NCI-H82 treated with DMSO at 0.1 percent for 48 hours (cell line): Measurements from ENCODE around the gene PSMA7.

ENCODE experiments used
- DNase-seq: peaks from one replicate; lab custom pipeline; 2025; ENCODE audit not compliant: unreplicated experiment; lab: John Stamatoyannopoulos, UW

PSMA7 gene

DNA sequence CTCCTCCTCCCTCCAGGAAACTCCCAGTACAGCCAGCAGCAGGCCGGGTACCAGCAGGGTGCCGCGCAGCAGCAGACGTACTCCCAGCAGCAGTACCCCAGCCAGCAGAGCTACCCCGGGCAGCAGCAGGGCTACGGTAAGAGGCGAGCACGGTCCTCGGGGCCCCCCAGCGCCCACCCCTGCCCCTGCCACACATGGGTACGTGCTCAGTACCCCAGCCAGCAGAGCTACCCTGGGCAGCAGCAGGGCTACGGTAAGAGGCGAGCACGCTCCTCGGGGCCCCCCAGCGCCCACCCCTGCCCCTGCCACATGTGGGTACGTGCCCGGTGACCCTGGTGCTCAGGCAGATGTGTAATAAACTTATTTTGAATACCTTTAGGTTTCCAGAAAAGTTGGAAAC, 29.5 kb upstream of the PSMA7 start:
- DNase-seq = no peak

DNA sequence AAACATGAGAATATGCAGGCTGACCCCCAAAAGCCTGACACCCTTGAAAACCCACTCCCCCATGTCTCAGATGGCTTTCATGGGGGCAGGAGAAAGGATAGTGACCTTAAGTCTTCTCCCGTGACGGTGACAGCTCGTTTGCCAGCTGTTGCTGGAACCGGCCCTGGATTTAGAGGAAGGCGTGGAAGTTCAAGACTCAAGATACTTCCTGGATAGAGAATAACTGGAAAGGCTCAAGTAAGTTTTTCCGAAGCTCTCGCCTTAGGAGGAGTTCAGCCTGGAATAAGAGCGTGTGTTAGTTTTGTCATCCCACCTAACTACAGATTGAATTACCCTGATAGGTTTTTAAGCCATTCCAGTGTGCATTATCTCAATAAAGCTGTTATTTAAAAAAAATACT, 28.1 kb upstream of the PSMA7 start:
- no peak for DNase-seq

DNA sequence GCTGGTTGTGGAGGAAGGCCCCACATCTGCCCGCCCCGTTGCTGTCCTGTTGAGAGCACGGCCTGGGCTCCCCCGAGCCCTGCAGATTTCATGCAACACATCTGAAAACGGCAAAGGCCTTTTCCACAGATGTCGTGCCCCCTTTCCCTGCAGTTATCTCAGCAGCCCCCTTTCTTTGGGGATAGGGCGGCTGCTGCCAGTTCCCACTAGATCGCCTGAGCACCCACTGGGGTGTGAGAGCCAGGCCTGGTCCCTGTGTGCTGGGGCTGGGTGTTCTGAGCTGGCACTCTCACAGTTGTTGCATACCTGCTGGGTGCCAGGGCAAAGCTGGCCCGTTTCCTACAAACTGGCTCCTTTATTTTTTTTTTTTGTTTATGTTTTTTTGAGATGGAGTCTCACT, 27.3 kb upstream of the PSMA7 start:
- DNase-seq = no peak

DNA sequence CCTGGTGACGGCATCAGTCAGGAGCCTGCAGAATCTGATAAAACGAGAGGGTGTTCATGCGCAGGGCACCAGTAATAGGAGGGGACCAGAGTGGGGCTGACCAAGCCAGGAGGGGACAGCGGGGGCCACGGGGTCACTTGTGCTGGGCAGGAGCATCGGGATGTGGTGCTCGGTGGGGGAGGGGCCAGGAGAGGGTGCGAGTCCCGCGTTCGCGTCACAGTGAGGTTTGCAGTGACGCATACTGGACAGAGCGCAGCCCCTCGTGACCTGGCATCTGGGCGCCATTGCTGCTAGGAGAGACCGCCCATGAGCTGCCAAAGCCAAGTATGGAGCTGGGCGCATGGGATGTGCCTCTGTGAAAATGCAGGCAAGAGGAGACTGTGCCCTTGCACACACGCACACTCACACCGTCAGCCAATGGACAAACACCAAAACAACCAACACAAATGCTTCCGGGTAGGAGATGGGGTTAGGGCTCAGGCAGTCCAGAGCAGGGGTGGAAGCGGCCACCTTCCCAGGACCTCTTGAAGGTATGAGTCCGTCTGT, 25.8 kb upstream of the PSMA7 start:
- DNase-seq = no peak

DNA sequence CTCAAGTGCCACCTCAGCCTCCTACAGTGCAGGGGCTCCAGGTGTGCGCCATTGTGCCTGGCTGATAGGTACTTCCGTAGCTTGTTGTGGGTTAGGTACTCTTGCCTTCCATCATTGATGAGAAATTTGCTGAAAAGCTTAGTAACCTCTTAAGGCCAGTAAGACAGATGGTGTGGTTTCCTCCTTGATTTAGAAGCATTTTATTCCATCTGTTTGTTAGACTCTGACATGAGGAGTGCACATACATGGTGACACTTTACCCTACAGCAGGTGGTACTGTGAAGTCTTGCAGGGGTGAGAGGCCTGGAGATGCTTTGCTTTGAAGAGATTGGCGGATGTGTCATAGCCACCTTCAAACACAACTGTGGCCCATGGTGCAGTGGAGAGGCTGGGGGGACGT, 24.9 kb upstream of the PSMA7 start:
- DNase-seq = no peak

DNA sequence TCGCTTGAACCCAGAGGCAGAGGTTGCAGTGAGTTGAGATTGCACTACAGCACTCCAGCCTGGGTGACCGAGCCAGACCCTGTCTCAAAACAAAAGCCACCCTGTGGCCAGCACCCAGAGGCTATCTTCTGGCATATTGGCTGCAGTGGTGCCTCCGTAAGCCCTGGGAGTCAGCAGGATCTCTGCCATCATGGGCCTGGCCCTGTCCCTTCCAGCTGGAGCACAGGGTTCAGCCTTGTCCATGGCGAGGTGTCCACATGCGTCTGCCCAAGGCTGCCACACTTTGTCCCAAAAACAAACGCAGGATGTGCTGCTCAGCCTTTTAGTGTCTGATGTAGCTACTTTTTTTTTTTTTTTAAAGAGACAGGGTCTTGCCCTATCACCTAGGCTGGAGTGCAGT, 24.3 kb upstream of the PSMA7 start:
- no peak for DNase-seq

DNA sequence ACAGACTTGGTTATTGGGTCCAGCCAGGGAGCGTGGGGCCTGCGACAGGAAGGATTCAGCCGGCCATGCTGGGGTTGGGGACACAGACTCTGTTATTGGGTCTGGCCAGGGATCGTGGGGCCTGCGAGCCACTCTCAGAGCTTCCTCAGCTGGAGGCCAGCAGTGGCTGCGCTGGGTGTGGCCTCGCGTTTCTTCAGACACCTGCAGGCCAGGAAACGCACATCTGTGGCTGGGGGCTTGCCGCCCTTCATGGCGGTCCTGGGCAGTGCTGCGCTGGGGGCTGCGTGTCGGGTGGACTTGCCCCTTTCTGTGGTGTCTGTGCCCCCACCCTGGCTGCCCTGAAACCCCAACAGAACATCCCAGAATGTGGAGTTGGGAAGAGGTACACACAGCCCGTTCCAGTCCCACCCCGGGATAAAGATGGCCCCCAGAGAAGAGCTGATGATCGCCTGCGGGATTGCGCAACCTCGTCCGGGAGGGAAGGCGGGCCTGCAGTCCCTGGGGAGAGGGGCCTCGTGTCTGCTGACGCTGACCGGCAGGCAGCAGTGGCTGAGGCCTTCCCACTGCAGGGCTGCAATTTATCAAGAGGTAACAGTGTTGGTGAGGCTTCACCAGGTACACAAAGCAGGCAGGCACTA, 22.7 kb upstream of the PSMA7 start:
- DNase-seq = no peak

DNA sequence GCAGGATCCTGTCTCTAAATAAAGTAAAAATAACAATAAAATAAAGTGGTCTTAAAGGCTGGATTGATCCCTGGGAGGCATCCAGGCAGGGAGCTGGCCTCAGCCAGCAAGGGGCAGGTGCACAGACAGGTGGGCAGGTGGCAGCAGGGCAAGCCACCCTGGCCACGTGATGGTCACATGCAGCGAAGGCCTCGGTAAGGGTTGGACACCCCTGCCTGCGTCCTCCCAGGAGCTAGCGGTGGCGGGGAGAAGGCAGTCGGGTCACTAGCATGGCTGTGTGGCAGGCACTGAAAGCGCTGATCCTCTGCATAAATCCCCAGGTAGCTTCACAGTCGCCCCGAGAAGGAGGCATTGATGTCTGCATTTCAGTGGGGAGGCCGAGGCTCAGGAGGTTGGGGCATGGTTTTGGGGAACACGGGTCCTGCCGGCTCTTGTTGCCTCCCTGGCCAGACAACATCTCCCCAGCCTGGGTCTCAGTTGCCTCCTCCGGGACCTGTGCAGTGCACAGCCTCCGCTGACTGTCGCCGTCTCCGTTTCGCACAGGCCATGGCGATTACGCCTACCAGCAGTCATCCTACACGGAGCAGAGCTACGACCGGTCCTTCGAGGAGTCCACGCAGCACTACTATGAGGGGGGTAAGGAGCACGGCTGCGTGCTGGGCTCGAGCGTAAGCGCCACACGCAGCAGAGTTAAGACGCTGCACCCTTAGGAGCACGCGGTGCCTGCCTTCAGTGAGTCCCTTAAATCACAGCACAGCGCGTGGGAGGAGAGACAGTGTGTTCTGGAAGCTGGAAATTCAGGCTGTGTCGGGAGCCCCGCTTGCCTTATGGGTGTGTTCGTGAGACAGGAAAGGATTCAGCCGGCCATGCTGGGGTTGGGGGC, 21.9 kb upstream of the PSMA7 start:
- no peak for DNase-seq

DNA sequence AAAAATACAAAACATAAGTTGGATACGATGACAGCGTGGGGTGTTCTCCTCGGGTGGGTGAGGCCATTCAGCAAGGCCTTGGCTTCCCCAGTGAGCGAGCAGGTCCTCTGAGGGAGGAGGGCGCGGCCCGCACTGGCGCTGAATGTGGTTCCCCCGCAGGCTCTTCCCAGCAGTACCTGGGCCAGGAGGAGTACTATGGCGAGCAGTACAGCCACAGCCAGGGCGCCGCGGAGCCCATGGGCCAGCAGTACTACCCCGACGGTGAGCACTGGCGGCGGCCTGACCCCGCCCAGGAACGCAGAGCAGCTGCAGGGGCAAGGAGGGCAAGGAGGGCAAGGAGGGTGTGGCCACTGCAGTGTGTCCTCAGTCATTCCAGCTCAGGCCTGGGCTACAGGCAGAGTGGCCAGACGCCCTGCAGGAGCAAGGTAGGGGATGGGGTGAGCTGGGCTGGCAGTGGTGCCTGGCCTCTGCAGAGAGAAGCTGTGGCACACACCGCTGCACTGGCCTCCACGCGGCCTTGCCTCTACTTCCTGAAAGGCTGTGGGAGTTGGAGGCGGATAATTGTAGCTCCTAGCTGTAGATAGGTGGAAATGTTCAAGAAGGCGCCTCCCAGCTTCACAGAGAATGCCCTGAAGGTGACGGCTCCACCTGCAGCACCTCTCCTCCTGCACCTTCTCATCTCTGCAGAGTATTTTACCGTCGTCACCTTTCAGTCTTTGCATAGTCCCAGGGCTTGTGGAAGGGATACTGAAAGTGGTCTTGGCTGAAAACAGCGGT, 21.0 kb upstream of the PSMA7 start:
- DNase-seq = no peak

DNA sequence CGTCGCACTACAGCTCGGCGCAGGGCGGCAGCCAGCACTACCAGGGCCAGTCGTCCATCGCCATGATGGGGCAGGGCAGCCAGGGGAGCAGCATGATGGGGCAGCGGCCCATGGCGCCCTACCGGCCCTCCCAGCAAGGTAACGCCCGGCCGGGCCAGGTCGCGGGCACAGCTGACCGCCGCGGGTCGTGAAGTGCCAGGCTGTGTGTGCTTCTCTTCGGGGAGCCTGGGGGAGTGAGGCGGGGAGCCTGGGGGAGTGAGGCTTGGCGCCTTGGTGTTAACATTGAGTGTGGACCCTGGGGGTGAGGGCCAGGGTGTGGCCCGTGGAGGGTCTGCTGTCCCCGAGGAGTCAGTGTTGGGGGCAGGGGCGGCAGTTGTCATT, 20.3 kb upstream of the PSMA7 start:
- DNase-seq = no peak

DNA sequence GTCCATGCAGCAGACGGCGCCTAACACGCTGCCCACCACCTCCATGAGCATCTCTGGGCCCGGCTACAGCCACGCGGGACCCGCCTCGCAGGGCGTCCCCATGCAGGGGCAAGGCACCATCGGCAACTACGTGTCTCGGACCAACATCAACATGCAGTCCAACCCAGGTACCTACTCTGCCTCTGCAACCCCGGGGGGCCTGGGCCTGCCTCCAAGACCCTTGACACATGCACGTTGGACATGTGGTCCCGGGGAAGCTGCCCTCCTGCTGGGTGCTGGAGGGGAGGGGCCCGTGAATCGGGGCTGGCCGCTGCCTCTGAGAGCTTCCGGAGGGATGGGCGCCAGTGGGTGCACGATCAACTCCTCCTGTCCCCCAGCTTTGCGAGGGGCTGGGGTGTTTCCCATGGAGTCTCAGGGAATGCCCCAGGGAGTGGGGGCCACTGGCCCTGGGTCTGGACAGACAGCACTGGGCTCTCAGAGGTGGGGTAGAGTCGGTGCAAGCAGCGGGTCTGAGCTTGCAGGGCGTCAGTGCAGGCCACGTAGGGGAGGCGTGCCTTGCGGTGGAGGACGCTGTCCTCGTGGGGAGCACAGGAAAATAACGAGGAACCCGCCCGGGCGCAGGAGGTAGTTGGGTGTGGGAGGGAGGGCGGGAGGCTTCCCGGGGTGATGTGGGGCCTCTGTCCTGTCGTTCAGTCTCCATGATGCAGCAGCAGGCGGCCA, 19.7 kb upstream of the PSMA7 start:
- no peak for DNase-seq

DNA sequence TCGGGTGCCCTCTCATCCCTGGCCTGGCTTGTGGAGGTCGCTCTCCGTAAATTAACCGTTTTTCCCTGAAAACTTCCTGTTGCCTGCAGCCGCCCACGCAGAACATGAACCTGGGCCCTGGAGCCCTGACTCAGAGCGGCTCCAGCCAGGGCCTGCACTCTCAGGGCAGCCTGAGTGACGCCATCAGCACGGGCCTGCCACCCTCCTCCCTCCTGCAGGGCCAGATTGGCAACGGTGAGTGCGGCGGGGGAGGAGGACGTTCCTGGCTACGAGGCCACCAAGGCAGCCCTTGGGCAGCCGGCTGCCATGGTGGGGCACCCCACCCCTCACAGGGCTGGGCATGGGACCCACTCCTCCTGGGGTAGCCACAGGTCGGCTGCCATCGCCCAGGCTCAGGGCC, 18.2 kb upstream of the PSMA7 start:
- DNase-seq = no peak

DNA sequence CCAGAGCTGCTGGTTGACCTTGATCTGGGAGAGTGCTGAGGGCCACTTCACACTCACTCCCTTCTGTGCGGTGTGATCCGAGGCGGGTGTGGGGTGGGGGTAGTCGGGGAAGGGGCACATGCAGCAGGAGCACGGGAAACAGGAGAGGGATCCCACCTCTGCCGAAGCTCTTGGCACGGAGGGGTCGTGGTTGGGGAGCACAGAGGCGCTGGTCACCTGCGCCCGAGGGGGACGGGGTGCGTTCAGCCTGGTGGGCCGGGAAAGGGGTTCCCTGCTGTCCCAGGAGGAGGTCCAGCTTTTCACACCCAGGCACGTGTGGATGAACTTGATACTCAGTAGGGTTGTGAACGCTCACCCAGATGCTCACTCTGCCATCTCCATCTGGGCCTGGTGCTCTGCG, 17.7 kb upstream of the PSMA7 start:
- no peak for DNase-seq

DNA sequence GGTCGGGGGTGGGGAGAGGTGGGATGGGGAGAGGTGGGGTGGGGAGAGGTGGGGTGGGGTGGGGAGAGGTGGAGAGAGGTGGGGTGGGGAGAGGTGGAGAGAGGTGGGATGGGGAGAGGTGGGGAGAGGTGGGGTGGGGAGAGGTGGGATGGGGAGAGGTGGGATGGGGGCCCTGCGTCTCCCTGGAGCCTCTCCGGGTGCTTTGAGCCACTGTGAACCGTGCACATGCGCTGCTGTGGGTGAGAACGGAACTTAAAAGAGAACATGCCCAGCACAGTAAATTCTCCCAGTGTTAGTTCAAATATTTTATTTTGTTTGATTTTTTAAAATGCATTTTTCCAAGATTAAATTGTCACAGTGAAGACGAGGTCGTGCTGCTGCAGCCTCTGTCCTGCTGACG, 17.1 kb upstream of the PSMA7 start:
- no peak for DNase-seq

DNA sequence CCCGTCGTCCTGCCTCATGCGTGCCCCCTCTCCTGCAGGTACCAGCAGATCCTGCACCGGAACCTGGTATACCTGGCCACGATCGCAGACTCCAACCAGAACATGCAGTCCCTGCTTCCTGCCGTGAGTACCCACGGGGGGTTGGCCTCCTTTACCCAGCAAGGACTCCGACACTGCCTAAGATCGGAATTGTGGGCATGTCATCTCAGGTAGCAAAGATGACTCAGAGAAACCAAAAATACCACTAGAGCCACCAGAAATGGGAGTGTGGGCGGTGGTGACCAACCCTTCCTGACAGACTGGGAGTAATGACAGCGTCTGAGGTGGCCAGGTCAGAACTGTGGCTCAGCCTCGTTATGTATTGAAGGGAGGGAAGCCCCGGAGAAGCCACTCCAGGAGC, 16.6 kb upstream of the PSMA7 start:
- DNase-seq = no peak

DNA sequence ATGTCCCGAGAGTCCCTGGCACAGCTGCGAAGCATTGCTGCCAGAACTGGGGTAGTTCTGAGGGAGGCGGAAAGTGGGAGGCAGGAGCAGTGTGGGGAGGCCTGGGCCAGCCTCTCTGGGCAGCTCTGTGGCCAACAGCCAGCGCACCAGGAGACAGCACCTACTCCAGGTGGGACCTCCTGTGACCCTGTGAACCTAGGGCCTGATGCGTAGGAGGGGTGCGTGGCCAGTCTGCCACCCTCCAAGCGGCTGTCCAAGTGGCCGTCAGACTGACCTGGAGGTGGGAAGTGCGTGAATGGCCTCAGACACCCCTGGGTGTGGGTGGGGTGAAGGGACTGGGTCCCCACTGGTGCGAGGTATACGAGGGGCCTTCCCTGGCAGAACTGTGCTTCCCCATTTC, 15.9 kb upstream of the PSMA7 start:
- no peak for DNase-seq

DNA sequence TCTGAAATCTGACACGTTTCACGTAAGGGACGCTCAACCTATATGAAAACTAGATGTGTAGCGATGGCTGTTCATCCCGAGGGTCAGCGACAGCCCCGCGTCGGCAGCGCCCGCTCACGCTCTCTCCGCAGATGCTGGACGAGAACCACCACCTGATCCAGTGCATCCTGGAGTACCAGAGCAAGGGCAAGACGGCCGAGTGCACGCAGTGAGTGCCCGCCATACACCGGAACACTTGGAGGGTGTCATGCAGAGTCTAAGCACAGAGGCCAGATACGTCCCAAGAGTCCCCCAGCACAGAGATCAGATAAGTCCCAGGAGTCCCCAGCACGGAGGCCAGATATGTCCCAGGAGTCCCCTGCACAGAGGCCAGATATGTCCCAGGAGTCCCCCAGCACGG, 15.3 kb upstream of the PSMA7 start:
- DNase-seq = no peak

DNA sequence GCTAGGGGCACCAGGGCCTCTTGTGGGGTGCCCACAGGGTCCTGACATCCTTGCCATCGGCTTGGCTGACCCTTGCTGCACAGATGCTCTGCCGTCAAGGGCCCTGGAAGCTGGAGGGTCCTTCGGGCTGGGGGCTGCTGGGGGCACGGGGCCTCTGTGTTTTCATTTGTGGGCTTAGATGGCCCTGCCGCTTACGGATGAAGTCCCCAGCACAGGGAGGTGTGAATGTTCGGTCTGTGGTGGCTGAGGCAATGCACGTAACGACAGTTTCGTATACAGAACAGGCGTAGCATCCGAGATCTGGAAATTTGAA, 14.8 kb upstream of the PSMA7 start:
- no peak for DNase-seq

DNA sequence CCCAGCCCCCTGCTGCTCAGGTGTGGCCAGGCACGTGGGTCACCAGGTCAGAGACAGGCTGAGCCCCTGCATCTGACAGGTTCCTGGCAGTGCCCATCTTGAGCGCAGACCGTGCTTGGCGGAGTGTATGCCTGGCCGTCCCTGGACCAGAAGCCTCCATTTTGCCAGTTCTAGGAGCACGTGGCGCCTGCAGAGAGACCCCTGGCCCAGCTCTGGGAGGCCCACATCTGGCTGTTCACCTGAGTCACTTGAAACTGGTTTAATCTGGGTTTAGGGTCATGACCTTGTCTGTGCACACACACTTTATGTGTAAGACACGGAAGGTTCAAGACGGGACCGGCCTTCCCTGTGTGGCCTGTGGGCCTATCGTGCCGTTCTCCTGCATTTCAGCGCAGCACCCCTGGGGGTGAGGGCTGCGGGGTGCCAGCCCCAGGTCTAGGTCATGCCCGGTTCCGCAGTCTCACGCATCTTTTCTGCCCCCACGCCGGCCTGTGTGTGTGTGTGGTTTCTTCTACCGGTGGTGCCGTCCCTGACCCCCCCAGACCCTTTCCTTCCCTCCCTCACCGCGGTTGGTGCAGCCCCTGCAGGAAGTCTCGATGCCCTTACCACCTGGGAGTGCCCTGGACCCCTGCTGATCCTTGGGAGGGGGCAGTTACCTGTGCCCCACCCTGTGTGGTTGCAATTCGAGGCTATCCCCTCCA, 14.3 kb upstream of the PSMA7 start:
- DNase-seq = no peak

DNA sequence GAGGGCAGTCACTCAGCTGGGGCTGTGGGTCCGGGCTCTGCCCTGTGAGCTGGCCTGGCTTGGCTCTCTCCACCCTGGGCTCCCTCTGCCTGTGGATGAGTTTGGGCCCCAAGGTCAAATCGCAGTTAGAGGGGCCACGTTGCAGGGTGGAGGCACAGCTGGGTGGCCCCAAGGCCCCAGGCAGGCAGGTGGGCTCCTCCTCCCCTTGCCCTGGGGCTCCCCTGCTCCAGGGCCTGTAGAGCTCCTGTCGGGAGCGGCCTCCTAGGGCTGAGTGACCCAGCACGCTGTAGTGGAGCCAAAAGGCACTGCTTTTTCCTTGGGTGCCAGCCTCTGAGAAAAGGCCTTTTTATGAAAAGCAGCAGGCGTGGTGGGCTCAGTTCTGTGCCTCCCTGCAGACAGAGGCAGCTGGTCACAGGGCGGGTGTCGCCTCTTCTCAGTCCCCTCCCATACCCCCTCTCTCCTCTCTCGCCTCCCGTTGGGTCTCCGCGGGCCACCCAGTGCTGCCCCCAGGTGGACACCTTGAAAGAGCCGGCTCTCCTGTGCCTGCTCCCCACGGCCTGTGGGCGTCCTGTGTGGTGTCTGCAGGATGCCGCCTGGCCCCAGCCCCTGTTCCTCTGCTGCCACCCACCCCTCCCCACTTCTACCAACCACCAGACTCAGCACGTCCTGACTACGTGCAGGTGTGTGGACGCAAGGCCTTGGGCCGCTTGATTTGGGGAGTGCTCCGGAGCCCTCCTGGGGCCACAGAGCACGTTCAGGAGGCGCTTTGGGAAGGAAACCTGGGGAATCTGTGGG, 13.6 kb upstream of the PSMA7 start:
- peak; percentile 10 for DNase-seq
